ENCODE results near the gene C11orf54. TPM values are rescaled to one million over a fixed set of nuclear protein-coding genes. Genes with fewer than 3 reads are reported as not detected.
"Not testable (repeated sequence)": the region's sequence is repeated elsewhere in the genome, so short reads cannot be mapped to it uniquely, and the experiment has no call there.

The C11orf54 gene
- total RNA-seq, 1 donor = 30.6 TPM

DNA sequence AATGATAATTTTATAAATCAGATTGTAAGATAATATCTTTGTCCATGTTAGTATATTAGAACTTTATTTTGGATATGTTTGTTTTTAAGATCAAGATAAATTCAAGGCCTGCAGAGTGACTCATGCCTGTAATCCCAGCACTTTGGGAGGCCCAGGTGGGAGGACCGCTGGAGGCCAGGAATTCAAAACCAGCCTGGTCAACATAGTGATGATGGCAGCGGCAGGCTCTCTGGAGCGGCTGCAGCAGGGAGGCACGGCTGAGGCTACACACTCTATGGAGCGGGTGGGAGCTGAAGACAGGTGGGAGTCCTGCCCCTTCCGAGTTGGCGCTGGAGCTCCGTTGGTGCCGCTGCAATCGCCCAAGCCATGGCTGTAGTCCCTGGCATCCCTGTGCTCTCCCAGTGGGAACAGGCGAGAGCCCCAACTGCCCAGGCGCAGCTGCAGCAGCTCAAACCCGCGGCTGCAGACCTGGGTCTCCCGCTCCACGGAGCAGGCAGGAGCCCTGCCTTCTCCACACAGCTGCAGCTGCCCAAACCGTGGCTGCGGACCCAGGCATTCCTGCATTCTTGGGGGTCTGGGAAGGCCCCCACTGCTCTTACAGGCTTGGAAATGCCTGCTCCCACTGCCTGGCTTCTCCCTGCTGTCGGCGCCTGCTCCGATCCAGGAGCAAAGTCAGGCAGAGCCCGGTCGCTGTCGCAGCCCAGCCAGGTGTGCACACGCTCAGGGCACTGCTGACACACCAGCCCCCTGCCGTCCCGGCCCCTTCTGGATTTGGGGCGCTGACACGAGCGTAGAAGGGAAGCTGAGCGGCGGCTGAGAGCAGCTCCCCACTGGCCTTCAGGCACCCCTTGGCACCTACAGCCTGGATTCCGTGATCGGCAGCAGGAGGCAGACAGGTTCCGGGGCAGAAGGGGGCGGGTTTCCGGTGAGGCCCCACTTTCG lies 16.7 kb downstream of the C11orf54 start:
- H3K4me3 ChIP-seq (ENCODE audit: low read depth, low read length) = no peak overlapping the region
- no peak for DNase-seq (ENCODE audit: low read depth)
- TF ChIP-seq, protein P1, sequence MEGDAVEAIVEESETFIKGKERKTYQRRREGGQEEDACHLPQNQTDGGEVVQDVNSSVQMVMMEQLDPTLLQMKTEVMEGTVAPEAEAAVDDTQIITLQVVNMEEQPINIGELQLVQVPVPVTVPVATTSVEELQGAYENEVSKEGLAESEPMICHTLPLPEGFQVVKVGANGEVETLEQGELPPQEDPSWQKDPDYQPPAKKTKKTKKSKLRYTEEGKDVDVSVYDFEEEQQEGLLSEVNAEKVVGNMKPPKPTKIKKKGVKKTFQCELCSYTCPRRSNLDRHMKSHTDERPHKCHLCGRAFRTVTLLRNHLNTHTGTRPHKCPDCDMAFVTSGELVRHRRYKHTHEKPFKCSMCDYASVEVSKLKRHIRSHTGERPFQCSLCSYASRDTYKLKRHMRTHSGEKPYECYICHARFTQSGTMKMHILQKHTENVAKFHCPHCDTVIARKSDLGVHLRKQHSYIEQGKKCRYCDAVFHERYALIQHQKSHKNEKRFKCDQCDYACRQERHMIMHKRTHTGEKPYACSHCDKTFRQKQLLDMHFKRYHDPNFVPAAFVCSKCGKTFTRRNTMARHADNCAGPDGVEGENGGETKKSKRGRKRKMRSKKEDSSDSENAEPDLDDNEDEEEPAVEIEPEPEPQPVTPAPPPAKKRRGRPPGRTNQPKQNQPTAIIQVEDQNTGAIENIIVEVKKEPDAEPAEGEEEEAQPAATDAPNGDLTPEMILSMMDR (IDR thresholded peaks at IDR 0.05; ENCODE audit: insufficient read depth, low read length) = no peak

DNA sequence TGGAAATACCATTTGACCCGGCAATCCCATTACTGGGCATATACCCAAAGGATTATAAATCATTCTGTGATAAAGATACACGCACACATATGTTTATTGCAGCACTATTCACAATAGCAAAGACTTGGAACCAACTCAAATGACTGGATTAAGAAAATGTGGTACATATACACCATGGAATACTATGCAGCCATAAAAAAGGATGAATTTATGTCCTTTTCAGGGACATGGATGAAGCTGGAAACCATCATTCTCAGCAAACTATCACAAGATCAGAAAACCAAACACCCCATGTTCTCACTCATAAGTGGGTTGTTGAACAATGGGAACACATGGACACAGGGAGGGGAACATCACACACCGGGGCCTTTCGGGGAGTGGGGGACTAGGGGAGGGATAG lies 17.7 kb downstream of the C11orf54 start:
- not testable (repeated sequence) for H3K4me3 ChIP-seq (ENCODE audit: low read depth, low read length); DNase-seq (ENCODE audit: low read depth)

GRCh38 chr11:93761910-93762309 lies 20.4 kb downstream of the C11orf54 start:
- no peak overlapping the region for H3K4me3 ChIP-seq (ENCODE audit: low read depth, low read length)

DNA sequence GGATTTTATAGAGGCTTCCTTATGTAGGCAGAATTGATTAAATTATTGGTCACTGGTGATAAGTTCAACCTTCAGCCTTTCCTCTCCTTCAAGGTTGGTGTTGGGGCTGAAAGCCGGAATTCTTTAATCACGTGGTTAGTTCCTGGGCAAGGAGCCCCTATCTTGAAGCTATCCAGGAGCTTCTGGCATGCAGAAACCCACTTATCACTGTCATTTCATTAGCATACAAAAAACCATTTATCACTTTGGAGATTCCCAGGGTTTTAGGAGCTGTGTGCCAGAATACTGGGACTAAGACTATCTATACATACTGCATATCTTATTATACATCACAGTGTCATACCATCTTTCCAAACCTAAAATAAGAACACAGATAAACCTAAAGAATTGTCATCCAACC lies 24.1 kb downstream of the C11orf54 start:
- TF ChIP-seq, protein P1 (IDR thresholded peaks at IDR 0.05; ENCODE audit: insufficient read depth, low read length) = no peak
- peak; percentile 47 for DNase-seq (ENCODE audit: low read depth)
- no peak overlapping the region for H3K4me3 ChIP-seq (ENCODE audit: low read depth, low read length)

More at GRCh38 chr11:93761910-93762309, 20.4 kb downstream of the C11orf54 start:
- no peak for DNase-seq (ENCODE audit: low read depth)
- TF ChIP-seq, protein P1 (IDR thresholded peaks at IDR 0.05; ENCODE audit: insufficient read depth, low read length) = no peak

- TF ChIP-seq, protein P1 (IDR thresholded peaks at IDR 0.05; ENCODE audit: insufficient read depth, low read length) = no peak
- no peak overlapping the region for H3K4me3 ChIP-seq (ENCODE audit: low read depth, low read length)
- DNase-seq (ENCODE audit: low read depth) = peak; percentile 62
Observed at GRCh38 chr11:93766504-93766903, 25.0 kb downstream of the C11orf54 start.

DNA sequence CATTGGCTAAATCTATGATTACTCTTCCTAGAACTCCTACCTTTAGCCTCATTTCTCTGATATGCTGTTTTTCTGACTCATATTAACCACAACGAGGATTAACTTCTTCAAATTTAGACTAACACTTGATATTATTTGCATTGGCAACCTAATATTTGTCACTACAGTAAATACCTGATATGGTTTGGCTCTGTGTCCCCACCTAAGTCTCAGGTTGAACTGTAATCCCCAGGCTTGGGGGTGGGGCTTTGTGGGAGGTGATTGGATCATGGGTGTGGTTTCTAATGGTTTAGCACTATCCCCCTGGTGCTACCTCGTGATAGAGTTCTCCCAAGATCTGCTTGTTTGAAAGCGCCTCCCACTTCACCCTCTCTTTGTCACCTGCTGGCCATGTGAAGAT lies 25.5 kb downstream of the C11orf54 start:
- DNase-seq (ENCODE audit: low read depth) = no peak
- TF ChIP-seq, protein P1 (IDR thresholded peaks at IDR 0.05; ENCODE audit: insufficient read depth, low read length) = no peak
- no peak overlapping the region for H3K4me3 ChIP-seq (ENCODE audit: low read depth, low read length)

DNA sequence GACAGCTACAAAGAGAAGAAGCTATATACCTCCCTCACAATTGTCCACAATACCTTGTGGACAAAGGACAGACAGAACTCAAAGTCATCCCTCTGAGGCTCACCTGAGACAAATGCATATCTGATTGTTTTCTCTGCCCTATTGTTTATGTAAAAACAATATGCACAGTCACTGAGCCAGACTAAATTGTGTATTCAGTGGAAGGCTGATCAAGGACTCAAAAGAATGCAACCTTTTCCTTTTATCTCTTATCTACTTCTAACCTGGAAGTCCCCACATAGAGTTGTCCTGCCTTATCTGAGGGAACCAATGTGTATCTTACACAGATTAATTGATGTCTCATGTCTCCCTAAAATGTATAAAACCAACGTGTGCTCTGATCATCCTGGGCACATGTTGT lies 28.7 kb downstream of the C11orf54 start:
- TF ChIP-seq, protein P1 (IDR thresholded peaks at IDR 0.05; ENCODE audit: insufficient read depth, low read length) = no peak
- no peak for DNase-seq (ENCODE audit: low read depth)
- H3K4me3 ChIP-seq (ENCODE audit: low read depth, low read length) = no peak overlapping the region
